ENCODE measurements around the gene LTBP3.
"Not testable (repeated sequence)": the region's sequence is repeated elsewhere in the genome, so short reads cannot be mapped to it uniquely, and the experiment has no call there.

The LTBP3 gene

DNA sequence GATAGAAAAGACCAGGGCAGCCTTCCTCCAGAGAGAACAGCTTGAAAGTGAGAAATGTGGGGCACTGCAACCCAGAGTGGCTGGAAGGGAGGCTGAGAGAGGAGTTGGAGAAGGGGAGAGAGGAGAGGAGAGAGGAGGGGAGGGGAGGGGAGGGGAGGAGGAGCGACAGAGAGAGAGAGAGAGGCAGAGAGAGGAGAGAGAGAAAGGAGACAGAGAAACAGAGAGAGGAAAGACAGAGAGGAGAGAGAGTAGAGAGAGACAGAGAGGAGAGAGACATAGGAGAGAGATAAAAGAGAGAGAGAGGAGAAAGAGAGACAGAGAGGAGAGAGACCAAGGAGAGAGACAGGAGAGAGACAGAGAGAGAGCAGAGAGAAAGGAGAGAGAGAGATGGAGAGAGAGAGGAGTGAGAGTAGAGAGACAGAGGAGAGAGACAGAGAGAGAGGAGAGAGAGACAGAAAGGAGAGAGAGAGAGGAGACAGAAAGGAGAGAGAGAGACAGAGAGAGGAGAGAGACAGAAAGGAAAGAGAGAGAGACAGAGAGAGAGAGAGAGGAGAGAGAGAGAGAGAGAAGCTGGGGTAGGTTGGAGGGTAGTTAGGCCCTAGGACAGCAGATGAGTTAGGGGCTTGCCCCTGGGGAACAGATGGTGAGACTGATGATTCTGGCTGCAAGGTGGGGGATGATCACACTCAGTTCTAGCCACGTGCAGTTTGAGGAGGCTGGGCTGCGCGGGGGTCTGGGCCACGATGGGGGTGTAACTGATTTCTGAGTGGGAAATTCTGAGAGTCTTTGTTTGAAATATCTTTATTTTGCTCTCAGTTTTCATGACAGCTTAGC lies 41.8 kb downstream of the LTBP3 start:
- TF ChIP-seq, protein P1, sequence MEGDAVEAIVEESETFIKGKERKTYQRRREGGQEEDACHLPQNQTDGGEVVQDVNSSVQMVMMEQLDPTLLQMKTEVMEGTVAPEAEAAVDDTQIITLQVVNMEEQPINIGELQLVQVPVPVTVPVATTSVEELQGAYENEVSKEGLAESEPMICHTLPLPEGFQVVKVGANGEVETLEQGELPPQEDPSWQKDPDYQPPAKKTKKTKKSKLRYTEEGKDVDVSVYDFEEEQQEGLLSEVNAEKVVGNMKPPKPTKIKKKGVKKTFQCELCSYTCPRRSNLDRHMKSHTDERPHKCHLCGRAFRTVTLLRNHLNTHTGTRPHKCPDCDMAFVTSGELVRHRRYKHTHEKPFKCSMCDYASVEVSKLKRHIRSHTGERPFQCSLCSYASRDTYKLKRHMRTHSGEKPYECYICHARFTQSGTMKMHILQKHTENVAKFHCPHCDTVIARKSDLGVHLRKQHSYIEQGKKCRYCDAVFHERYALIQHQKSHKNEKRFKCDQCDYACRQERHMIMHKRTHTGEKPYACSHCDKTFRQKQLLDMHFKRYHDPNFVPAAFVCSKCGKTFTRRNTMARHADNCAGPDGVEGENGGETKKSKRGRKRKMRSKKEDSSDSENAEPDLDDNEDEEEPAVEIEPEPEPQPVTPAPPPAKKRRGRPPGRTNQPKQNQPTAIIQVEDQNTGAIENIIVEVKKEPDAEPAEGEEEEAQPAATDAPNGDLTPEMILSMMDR (IDR thresholded peaks at IDR 0.05; ENCODE audit: extremely low read depth, missing control alignments): no peak
- DNase-seq (ENCODE audit: low spot score): no peak

DNA sequence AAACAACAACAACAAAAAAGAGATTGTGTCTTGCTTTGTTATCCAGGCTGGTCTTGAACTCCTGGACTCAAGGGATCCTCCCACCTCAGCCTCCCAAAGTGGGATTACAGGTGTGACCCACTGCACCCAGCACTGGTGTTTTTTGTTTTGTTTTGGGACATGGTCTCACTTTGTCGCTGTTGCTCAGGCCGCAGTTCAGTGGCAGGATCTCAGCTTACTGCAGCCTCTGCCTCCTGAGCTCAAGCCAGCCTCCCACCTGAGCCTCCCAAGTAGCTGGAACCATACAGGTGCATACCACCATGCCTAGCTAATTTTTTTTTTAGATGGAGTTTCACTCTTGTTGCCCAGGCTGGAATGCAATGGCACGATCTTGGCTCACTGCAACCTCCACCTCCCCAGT lies 45.8 kb downstream of the LTBP3 start:
- not testable (repeated sequence) for DNase-seq (ENCODE audit: low spot score)

DNA sequence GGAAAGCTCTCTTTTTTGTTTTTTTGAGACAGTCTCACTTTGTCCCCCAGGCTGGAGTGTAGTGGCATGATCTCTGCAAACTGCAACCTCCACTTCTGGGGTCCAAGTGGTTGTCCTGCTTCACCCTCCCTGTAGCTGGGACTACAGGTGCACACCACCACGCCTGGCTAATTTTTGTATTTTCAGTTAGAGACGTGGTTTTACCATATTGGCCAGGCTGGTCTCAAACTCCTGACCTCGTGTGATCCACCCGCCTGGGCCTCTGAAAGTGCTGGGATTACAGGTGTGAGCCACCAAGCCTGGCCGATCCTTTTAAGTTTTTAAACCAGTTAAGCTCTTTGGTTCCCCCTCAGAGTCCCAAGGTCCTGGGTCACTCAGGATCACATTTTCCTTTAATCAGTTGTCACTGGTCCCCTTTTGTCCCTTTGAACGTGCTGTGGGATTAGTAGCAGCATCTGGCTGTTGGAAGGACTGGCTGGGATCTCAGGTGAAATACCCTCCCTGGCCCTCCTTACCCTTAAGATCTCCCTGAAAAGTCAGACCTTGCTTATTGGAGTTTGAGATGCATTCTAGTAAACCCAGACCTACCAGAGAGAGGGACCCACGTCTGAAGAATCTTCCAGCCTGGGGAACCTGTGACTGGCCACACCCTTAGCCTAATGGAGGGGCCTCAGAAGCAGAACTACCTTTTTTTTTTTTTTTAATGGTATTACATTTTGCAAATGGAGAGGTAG lies 51.2 kb downstream of the LTBP3 start:
- TF ChIP-seq, protein P1 (IDR thresholded peaks at IDR 0.05; ENCODE audit: extremely low read depth, missing control alignments): no peak
- no peak for DNase-seq (ENCODE audit: low spot score)

DNA sequence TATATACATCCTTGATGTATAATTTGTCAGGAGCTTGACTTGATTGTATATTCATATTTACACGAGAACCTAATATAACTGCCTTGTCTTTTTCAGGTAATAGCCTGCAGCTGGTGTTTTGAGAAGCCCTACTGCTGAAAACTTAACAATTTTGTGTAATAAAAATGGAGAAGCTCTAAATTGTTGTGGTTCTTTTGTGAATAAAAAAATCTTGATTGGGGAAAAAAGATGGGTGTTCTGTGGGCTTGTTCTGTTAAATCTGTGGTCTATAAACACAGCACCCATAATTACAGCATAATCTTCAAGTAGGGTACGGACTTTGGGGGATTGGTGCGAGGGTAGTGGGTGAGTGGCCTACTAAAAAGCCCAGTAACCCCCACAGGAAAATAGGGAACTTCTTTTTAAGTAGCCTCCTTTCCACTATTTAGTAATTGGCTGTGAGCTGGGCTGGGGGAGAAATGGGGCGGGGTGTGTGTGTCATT lies 51.8 kb downstream of the LTBP3 start:
- no peak for DNase-seq (ENCODE audit: low spot score)
- TF ChIP-seq, protein P1 (IDR thresholded peaks at IDR 0.05; ENCODE audit: extremely low read depth, missing control alignments): no peak

DNA sequence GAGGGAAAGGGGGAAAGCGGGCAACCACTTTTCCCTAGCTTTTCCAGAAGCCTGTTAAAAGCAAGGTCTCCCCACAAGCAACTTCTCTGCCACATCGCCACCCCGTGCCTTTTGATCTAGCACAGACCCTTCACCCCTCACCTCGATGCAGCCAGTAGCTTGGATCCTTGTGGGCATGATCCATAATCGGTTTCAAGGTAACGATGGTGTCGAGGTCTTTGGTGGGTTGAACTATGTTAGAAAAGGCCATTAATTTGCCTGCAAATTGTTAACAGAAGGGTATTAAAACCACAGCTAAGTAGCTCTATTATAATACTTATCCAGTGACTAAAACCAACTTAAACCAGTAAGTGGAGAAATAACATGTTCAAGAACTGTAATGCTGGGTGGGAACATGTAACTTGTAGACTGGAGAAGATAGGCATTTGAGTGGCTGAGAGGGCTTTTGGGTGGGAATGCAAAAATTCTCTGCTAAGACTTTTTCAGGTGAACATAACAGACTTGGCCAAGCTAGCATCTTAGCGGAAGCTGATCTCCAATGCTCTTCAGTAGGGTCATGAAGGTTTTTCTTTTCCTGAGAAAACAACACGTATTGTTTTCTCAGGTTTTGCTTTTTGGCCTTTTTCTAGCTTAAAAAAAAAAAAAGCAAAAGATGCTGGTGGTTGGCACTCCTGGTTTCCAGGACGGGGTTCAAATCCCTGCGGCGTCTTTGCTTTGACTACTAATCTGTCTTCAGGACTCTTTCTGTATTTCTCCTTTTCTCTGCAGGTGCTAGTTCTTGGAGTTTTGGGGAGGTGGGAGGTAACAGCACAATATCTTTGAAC lies 52.5 kb downstream of the LTBP3 start:
- DNase-seq (ENCODE audit: low spot score): no peak
- TF ChIP-seq, protein P1 (IDR thresholded peaks at IDR 0.05; ENCODE audit: extremely low read depth, missing control alignments): no peak

DNA sequence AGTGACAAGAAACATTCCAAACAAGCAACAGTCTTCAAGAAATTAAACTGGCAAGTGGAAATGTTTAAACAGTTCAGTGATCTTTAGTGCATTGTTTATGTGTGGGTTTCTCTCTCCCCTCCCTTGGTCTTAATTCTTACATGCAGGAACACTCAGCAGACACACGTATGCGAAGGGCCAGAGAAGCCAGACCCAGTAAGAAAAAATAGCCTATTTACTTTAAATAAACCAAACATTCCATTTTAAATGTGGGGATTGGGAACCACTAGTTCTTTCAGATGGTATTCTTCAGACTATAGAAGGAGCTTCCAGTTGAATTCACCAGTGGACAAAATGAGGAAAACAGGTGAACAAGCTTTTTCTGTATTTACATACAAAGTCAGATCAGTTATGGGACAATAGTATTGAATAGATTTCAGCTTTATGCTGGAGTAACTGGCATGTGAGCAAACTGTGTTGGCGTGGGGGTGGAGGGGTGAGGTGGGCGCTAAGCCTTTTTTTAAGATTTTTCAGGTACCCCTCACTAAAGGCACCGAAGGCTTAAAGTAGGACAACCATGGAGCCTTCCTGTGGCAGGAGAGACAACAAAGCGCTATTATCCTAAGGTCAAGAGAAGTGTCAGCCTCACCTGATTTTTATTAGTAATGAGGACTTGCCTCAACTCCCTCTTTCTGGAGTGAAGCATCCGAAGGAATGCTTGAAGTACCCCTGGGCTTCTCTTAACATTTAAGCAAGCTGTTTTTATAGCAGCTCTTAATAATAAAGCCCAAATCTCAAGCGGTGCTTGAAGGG lies 53.3 kb downstream of the LTBP3 start:
- TF ChIP-seq, protein P1 (IDR thresholded peaks at IDR 0.05; ENCODE audit: extremely low read depth, missing control alignments): no peak
- no peak for DNase-seq (ENCODE audit: low spot score)

All from GM20000 (cell line).